Gastrocnemius medialis (tissue), 4 donors: ENCODE results near the gene PHACTR1.

Source experiments
- POLR2A ChIP-seq, 2 donors: fragments of 450-650 bp; IDR thresholded peaks; one replicate each; pipeline ENCODE4 v1.6.1; 2017; ENCODE audit warnings: antibody characterized with exemption in 2 of 2, mild to moderate bottlenecking in 2 of 2, moderate library complexity in 2 of 2
- TF ChIP-seq, protein P1 (sequence below), 5 experiments: fragments of 450-650 bp in 3 of 5; fragments of 200-600 bp in 2 of 5; sonication (generic) in 2 of 5; IDR thresholded peaks in 4 of 5; conservative IDR thresholded peaks in 1 of 5; 1 replicate in 4 of 5; 2 replicates in 1 of 5; pipeline ENCODE4 v1.5.1; 2016 to 2019; ENCODE audit warnings: antibody characterized with exemption in 5 of 5, mild to moderate bottlenecking in 3 of 5, moderate library complexity in 3 of 5

DNA sequence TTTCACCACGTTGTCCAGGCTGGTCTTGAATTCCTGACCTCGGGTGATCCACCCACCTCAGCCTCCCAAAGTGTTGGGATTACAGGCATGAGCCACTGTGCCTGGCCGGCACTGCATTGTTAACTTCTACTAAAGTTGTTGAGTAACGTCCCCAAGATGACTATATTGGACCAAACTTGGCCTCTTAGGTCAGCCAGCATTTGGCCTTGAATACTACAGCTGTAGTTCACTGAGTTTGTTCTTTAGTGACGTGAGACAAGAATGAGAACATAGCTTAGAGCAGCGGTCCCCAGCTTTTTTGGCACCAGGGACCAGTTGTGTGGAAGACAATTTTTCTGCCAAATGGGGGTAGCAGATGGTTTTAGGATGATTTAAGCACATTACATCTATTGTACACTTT is 374.6 kb downstream of the PHACTR1 start:
- TF ChIP-seq POLR2A (IDR thresholded peaks at IDR 0.05), result no peak
- TF ChIP-seq, protein P1, sequence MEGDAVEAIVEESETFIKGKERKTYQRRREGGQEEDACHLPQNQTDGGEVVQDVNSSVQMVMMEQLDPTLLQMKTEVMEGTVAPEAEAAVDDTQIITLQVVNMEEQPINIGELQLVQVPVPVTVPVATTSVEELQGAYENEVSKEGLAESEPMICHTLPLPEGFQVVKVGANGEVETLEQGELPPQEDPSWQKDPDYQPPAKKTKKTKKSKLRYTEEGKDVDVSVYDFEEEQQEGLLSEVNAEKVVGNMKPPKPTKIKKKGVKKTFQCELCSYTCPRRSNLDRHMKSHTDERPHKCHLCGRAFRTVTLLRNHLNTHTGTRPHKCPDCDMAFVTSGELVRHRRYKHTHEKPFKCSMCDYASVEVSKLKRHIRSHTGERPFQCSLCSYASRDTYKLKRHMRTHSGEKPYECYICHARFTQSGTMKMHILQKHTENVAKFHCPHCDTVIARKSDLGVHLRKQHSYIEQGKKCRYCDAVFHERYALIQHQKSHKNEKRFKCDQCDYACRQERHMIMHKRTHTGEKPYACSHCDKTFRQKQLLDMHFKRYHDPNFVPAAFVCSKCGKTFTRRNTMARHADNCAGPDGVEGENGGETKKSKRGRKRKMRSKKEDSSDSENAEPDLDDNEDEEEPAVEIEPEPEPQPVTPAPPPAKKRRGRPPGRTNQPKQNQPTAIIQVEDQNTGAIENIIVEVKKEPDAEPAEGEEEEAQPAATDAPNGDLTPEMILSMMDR (IDR thresholded peaks at IDR 0.05 in 4 of 5, conservative IDR thresholded peaks at IDR 0.05 in 1 of 5), result no peak
